ENCODE data around the gene C4BPB. TPM values are rescaled to one million over a fixed set of nuclear protein-coding genes. Genes with fewer than 3 reads are reported as not detected.
A peak's percentile ranks its signal among the peaks of the same experiment; 100 is the strongest.
"Not testable (repeated sequence)": the region's sequence is repeated elsewhere in the genome, so short reads cannot be mapped to it uniquely, and the experiment has no call there.

C4BPB gene, protein sequence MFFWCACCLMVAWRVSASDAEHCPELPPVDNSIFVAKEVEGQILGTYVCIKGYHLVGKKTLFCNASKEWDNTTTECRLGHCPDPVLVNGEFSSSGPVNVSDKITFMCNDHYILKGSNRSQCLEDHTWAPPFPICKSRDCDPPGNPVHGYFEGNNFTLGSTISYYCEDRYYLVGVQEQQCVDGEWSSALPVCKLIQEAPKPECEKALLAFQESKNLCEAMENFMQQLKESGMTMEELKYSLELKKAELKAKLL
- 1 to 10 TPM in 1 of 2 experiments, under 1 TPM in 1; 0.81 to 1.1 TPM for total RNA-seq

DNA sequence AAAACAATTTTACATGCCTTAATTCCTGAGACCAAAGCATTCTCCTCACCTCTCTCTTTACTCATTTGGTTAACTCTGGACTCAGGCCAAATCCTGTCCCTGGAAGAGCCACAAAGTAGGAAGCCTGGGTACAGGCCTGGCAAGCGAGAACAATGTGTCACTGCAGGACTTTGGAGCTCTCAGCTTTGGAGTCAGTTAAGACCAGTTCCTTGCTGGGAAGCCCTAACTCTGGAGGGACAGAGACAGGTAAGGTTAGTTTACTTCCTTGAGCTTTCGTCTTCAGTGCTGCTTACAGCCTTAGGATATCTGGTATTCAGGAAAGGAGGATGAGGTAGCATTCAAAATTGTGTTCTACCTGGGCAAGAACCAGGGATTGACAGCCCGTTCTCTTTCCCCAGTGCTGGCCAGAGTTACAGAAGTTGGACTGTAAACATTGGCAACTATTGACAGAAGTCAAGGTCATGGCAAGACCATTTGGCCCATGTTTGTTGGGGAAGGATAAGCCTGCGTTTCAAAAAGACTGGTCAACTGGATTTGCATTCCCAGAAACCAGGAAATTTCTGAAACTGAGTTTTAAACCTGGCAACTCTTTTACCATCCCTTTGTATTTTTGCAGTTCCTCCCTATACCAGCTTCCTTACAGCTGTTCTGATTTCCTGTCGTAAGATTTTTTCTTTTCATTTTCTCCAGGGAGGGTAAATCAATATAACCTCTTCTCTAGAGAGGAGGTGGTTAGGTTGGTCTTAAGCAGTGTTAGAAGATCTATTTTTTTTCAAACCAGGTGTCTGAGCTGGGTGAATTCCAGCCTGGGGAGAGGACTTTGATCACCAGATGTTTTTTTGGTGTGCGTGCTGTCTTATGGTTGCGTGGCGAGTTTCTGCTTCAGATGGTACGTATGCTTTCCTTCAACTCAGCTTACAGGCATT lies at the start of gene C4BPB:
TSS of gene C4BPB (plus strand) at position 160 of the 926 bp plus-strand sequence. CDS start at position 832, 672 bp downstream.
- H3K27ac Mint-ChIP-seq = peak within 1 kb of the TSS; percentile 57
- intact Hi-C loops (cut with micrococcal nuclease) = loop anchor here (1.0 to 2.0 kb wide), 3 partner anchors 8 to 410 kb away; no protein-coding TSS in a partner anchor
- H3K36me3 Mint-ChIP-seq (ENCODE audit: low read depth) = no peaks in the 10 kb centered on the region
- H3K4me1 Mint-ChIP-seq (ENCODE audit: low read depth) = peaks cover 30% of the 10 kb centered on the region
- DNase-seq = peak; percentile 68
- H3K4me3 Mint-ChIP-seq = peak within 1 kb of the TSS; percentile 65
- H3K27me3 Mint-ChIP-seq (ENCODE audit: low read depth) = no peaks in the 10 kb centered on the region
- no peaks in the 10 kb centered on the region for H3K9me3 Mint-ChIP-seq
- CTCF ChIA-PET = interaction anchor here (0.7 to 4.2 kb wide), 4 partner anchors 9 to 411 kb away, joined by 3 to 21 read pairs (median 6); no protein-coding TSS in a partner anchor

DNA sequence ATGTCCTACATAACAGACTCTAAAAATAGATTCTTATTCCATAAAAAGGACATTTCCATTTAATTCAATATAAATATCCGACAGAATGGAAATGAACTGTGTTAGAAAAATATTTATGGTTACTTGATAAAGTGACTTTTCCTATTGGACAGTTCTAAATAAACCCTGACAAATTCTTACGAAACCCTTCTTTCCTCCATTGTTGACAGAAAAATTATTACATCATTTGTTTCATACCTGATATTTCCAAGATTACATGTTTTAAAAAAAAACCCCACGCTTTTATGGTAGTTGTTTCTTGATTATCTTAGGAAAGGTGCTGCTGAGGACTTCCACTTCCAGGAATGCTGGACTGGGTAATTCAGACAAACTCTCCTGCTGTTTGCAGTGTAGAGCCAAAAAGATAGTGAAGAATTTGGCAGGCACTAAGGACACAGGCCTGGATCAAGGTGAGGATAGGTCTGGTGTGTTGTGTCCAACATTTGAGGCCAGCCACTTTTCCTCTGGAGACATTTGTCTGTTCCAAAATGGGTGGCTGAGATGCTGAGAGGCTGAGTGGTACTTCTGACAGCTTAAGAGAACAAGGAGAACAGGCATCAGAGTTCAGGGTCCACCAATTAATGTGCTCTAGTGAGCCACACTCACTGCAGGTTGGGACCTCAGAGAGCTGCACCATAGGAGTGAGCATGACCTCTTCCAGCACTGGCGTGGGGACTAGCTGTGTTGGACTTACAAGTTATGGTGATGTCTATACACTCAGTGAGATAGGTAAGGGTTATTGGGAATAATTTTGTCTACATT lies 49.1 kb upstream of the C4BPB start:
- H3K4me1 Mint-ChIP-seq (ENCODE audit: low read depth) = peaks cover 16% of the 10 kb centered on the region
- no peak overlapping the region for H3K27ac Mint-ChIP-seq
- H3K4me3 Mint-ChIP-seq = no peak overlapping the region
- H3K36me3 Mint-ChIP-seq (ENCODE audit: low read depth) = peaks cover 3% of the 10 kb centered on the region
- CTCF ChIA-PET = interaction anchor here (1.2 kb wide), 2 partner anchors 10 kb away, joined by 6 read pairs; no protein-coding TSS in a partner anchor
- no peaks in the 10 kb centered on the region for H3K27me3 Mint-ChIP-seq (ENCODE audit: low read depth)
- intact Hi-C loops (cut with micrococcal nuclease) = no loop called here
- no peaks in the 10 kb centered on the region for H3K9me3 Mint-ChIP-seq
- no peak for DNase-seq

DNA sequence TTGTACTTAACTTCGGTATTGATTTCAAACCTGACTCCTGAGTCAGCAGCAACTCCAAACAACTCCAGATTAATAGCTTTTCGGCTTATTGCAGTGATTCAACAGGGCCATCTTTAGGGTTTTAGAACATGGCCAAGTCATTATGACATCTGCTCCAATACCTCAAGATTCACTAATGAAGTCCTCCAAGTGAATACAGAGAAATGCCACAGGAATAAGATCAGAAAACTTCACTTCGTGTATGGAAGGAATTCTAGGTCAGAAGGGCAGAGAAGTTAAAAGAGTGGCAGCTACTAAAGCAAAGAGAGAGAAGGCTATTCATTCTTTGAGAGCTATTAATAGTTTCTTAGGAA lies 48.5 kb upstream of the C4BPB start:
- Mint-ChIP-seq H3K27me3 (ENCODE audit: low read depth) (no peaks in the 10 kb centered on the region), H3K36me3 (ENCODE audit: low read depth) (peaks cover 5% of the 10 kb centered on the region), H3K4me1 (ENCODE audit: low read depth) (peaks cover 22% of the 10 kb centered on the region), H3K27ac (no peak overlapping the region), H3K4me3 (no peak overlapping the region), H3K9me3 (no peaks in the 10 kb centered on the region)
- CTCF ChIA-PET = interaction anchor here (1.2 kb wide), 1 partner anchor 10 kb away, joined by 6 read pairs; no protein-coding TSS in a partner anchor
- DNase-seq = no peak
- intact Hi-C loops (cut with micrococcal nuclease) = no loop called here

DNA sequence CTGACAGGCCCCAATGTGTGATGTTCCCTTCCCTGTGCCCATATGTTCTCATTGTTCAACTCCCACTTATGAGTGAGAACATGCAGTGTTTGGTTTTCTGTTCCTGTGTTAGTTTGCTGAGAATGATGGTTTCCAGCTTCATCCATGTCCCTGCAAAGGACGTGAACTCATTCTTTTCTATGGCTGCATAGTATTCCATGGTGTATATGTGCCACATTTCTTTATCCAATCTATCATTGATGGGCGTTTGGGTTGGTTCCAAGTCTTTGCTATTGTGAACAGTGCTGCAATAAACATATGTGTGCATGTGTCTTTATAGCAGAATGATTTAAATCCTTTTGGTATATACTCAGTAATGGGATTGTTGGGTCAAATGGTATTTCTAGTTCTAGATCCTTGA lies 47.3 kb upstream of the C4BPB start:
- DNase-seq; intact Hi-C loops (cut with micrococcal nuclease); H3K36me3 Mint-ChIP-seq (ENCODE audit: low read depth); H3K4me3 Mint-ChIP-seq; H3K27me3 Mint-ChIP-seq (ENCODE audit: low read depth); H3K9me3 Mint-ChIP-seq; H3K27ac Mint-ChIP-seq: not testable (repeated sequence)
- CTCF ChIA-PET = interaction anchor here (1.1 kb wide), 1 partner anchor 8 kb away, joined by 4 read pairs; no protein-coding TSS in a partner anchor
- peaks cover 33% of the 10 kb centered on the region for H3K4me1 Mint-ChIP-seq (ENCODE audit: low read depth)

DNA sequence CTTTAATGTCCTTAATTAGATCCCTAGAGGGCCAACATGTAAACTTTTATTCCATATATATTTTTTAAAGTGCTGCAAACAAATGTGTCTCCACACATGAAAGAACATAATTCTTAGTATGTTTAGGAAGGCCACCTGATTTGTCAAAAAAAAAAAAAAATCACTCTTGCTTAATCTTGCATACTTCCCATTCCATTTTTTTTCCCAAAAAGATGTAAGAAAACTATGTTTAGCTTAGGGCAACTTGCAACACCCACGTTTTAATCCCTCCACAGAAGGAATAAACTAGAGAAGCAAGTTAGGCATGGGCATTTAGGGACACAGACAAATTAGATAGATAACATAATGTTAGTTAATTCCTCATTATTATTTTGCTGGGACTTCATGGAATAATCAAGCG lies 43.2 kb upstream of the C4BPB start:
- Mint-ChIP-seq H3K4me1 (ENCODE audit: low read depth) (peaks cover 61% of the 10 kb centered on the region), H3K27me3 (ENCODE audit: low read depth) (no peaks in the 10 kb centered on the region), H3K9me3 (no peaks in the 10 kb centered on the region), H3K27ac (no peak overlapping the region), H3K36me3 (ENCODE audit: low read depth) (peaks cover 22% of the 10 kb centered on the region), H3K4me3 (no peak overlapping the region)
- DNase-seq = no peak
- CTCF ChIA-PET = interaction anchor here (1.5 kb wide), 1 partner anchor 114 kb away, joined by 3 read pairs; no protein-coding TSS in a partner anchor
- intact Hi-C loops (cut with micrococcal nuclease) = no loop called here

DNA sequence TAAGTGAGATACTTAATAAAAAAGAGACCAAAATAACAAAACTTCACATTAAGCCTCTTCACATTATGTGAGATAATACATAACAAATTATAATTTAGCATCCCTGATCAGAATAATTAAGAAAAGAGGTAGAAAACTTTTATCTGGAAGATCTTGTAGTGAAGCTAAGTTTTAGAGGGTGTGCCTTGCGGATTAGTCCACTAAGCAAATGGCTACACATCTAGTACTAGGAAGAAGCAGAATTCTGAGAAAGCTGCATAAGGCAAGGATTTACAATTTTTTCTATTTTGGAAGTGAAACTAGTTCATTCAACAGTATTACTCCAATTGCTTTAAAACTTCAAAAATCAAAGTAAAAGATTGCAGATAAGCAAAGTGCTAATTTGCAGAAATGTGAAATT lies 41.2 kb upstream of the C4BPB start:
- H3K4me3 Mint-ChIP-seq = no peak overlapping the region
- no peak for DNase-seq
- intact Hi-C loops (cut with micrococcal nuclease) = no loop called here
- CTCF ChIA-PET = interaction anchor here (1.2 to 2.0 kb wide), 4 partner anchors 18 to 357 kb away, joined by 3 to 7 read pairs (median 4); no protein-coding TSS in a partner anchor
- H3K36me3 Mint-ChIP-seq (ENCODE audit: low read depth) = peaks cover 21% of the 10 kb centered on the region
- H3K4me1 Mint-ChIP-seq (ENCODE audit: low read depth) = peaks cover 71% of the 10 kb centered on the region
- no peak overlapping the region for H3K27ac Mint-ChIP-seq
- no peaks in the 10 kb centered on the region for H3K9me3 Mint-ChIP-seq
- no peaks in the 10 kb centered on the region for H3K27me3 Mint-ChIP-seq (ENCODE audit: low read depth)

DNA sequence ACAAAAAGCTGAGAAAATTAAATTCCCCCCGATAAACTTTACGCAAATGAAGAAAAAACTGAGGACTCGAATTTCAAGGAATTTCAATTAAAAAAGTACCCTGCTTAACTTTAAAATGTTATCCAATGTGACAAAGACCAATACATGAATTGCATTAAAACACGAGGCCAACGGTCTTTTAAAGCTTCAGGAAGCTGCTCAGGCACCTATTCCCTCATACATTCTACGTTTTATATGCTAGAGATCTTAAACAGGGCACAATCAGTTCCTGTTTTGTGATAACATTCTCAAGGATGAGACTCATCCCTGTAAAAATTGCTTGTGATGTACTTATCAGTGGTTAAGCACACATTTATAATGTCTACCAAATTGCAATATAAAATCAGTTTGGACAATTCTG lies 40.6 kb upstream of the C4BPB start:
- Mint-ChIP-seq H3K4me3 (no peak overlapping the region), H3K27ac (no peak overlapping the region), H3K4me1 (ENCODE audit: low read depth) (peaks cover 70% of the 10 kb centered on the region), H3K36me3 (ENCODE audit: low read depth) (peaks cover 19% of the 10 kb centered on the region), H3K9me3 (no peaks in the 10 kb centered on the region), H3K27me3 (ENCODE audit: low read depth) (no peaks in the 10 kb centered on the region)
- DNase-seq = no peak
- intact Hi-C loops (cut with micrococcal nuclease) = no loop called here
- CTCF ChIA-PET = interaction anchor here (0.7 to 2.0 kb wide), 4 partner anchors 18 to 451 kb away, joined by 3 to 7 read pairs (median 4); no protein-coding TSS in a partner anchor

DNA sequence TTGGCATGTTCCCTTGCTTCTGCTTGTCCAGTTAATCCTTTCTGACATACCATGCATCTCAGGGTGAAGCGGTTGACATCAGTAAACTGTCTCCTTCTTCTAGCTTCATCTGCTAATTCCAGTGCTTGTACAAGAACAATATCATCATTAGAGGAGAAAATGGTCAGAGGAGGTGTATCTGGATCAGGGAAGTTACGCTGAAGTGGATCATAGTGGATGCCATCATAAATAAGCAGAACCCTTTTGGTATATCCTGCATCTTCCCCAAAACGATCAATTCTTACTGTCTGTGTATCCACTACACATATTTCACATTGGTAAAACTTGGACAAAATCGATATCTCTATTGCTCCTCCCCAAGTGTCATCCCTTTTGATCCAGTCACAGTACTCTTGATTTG lies 39.6 kb upstream of the C4BPB start:
- intact Hi-C loops (cut with micrococcal nuclease) = no loop called here
- Mint-ChIP-seq H3K27me3 (ENCODE audit: low read depth) (no peaks in the 10 kb centered on the region), H3K9me3 (no peaks in the 10 kb centered on the region), H3K4me3 (no peak overlapping the region), H3K27ac (peak overlapping the region; percentile 69), H3K4me1 (ENCODE audit: low read depth) (peaks cover 70% of the 10 kb centered on the region), H3K36me3 (ENCODE audit: low read depth) (peaks cover 19% of the 10 kb centered on the region)
- CTCF ChIA-PET = interaction anchor here (0.7 to 2.3 kb wide), 7 partner anchors 19 to 451 kb away, joined by 3 to 24 read pairs (median 5); no protein-coding TSS in a partner anchor
- no peak for DNase-seq

DNA sequence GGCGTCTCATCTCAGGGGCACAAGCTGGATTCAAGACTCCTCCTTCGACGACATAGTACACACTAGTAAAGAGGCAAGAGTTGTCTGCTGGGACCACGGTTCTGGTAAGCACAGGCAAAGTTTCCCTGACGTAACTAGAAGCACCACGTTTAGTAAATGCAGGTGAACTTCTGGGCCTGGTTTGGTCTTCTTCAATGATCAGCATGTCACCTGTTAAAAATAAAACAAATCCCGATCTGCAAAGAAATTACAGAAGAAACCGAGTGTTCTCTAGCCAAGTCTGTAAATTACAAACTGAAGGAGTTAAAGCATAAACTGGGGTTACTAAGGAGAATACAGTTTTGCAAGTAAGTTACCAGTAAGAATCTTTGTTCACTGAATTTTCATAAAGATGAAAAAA lies 39.1 kb upstream of the C4BPB start:
- peaks cover 19% of the 10 kb centered on the region for H3K36me3 Mint-ChIP-seq (ENCODE audit: low read depth)
- H3K27me3 Mint-ChIP-seq (ENCODE audit: low read depth) = no peaks in the 10 kb centered on the region
- no peak for DNase-seq
- intact Hi-C loops (cut with micrococcal nuclease) = no loop called here
- peaks cover 70% of the 10 kb centered on the region for H3K4me1 Mint-ChIP-seq (ENCODE audit: low read depth)
- no peaks in the 10 kb centered on the region for H3K9me3 Mint-ChIP-seq
- CTCF ChIA-PET = interaction anchor here (0.7 to 2.3 kb wide), 24 partner anchors 8 to 571 kb away, joined by 3 to 24 read pairs (median 4); no protein-coding TSS in a partner anchor
- H3K27ac Mint-ChIP-seq = peak overlapping the region; percentile 69
- H3K4me3 Mint-ChIP-seq = peak overlapping the region; percentile 97

DNA sequence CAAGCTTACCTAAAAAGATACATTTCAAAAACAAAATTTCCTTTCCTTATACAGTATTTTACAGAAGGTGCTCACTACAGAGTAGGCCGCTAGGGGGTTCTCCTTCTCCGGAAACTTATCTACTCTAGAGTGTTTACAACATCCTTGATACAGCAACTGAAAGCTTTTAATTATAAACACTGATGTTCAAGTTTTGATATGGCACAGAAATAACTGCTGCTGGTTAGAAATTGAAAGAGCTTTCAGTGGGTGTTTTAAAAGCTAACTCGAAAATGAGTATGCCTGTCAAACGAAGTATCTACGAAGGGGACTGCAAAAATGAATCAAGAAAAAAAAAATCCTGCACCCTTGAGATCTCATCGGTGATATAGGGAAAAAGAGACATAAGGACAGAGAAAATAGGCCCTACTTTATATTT lies 38.7 kb upstream of the C4BPB start:
- Mint-ChIP-seq H3K36me3 (ENCODE audit: low read depth) (peaks cover 17% of the 10 kb centered on the region), H3K27me3 (ENCODE audit: low read depth) (no peaks in the 10 kb centered on the region), H3K4me1 (ENCODE audit: low read depth) (peaks cover 66% of the 10 kb centered on the region), H3K9me3 (no peaks in the 10 kb centered on the region), H3K27ac (peak overlapping the region; percentile 93), H3K4me3 (peak overlapping the region; percentile 97)
- intact Hi-C loops (cut with micrococcal nuclease) = loop anchor here (1.0 to 5.0 kb wide), 10 partner anchors 27 to 812 kb away; partner anchors contain the start of genes CD46 and CD55
- peak; percentile 78 for DNase-seq
- CTCF ChIA-PET = interaction anchor here (0.5 to 2.3 kb wide), 24 partner anchors 8 to 570 kb away, joined by 3 to 24 read pairs (median 4); no protein-coding TSS in a partner anchor

DNA sequence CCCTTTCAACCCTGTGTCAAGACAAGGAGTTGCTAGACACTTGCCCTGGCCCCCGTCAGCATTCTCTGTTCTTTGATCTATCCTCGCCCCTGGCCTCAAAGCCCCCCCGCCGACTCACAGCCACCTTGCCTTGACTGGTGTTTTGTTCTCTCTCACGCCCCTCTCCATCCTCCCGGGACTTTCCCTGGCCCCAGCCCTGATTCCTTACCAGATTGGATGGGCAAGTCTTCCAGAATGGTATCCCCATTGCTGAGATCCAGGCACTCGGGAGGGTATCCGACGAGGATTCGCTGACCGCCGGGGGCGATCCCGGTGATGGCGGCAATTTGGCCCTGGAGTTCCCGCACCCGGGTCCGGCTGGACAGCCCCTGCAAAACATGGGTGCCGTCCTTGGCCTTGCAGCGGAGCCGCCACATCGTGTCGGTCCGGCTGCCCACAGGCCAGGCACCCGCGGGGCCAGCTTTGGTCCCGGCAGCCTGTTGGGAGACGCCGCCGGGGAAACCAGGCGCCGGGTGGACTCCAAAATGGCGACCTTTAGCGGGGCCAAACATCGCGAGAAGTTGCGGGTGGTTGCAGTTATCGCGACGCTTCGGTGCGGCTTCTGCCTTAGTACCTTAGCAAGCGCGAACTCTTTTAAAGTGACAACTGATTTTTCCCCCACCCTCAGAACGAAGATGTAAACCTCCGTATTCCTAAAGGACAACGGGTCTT lies 38.0 kb upstream of the C4BPB start:
- peaks cover 59% of the 10 kb centered on the region for H3K4me1 Mint-ChIP-seq (ENCODE audit: low read depth)

More for the DNA sequence above, 38.0 kb upstream of the C4BPB start:
- Mint-ChIP-seq H3K36me3 (ENCODE audit: low read depth) (peaks cover 17% of the 10 kb centered on the region), H3K27me3 (ENCODE audit: low read depth) (no peaks in the 10 kb centered on the region), H3K27ac (peak overlapping the region; percentile 93), H3K9me3 (no peaks in the 10 kb centered on the region), H3K4me3 (peak overlapping the region; percentile 97)
- peak; percentile 97 for DNase-seq
- CTCF ChIA-PET = interaction anchor here (0.5 to 2.3 kb wide), 22 partner anchors 9 to 569 kb away, joined by 3 to 24 read pairs (median 4); no protein-coding TSS in a partner anchor
- intact Hi-C loops (cut with micrococcal nuclease) = loop anchor here (1.0 to 5.0 kb wide), 11 partner anchors 27 to 812 kb away; partner anchors contain the start of genes CD46 and CD55

Measured in activated naive CD4-positive, alpha-beta T cell treated with anti-CD3 and anti-CD28 coated beads for 36 hours (primary cell).